PC-3 (cell line): ENCODE data around the gene CCNY. TPM values are rescaled to one million over a fixed set of nuclear protein-coding genes. Genes with fewer than 3 reads are reported as not detected.

Experiments used
- ATAC-seq: fragments of 200-7000 bp; cut with Tn5 transposase; 2 replicates; pipeline ENCODE4 v1.9.1; 2020; ENCODE audit warnings: mild to moderate bottlenecking, moderate library complexity
- BruUV-seq: library from RNA; stranded (reverse); fragments of 400-500 nt; replicated peaks from 2 replicates; lab custom pipeline; 2021; lab: Mats Ljungman, UMichigan
- CTCF ChIA-PET: fragments of 300-600 bp; sonication (Branson Sonifier 250); formaldehyde crosslinking; loops from one replicate; lab custom pipeline; 2022; ENCODE audit warnings: antibody characterized with exemption; lab: Charles Lee
- POLR2A ChIA-PET: fragments of 300-600 bp; sonication (Branson Sonifier 250); formaldehyde crosslinking; loops from one replicate; lab custom pipeline; 2022; ENCODE audit warnings: antibody characterized with exemption; ENCODE audit not compliant: unreplicated experiment; lab: Charles Lee
- DNase-seq: peaks from one replicate; pipeline ENCODE4 v3.0.0-alpha.2; 2015
- H2AFZ ChIP-seq: fragments of 300-600 bp; sonication (generic); 2 replicates; pipeline ENCODE4 v1.6.0; 2016; ENCODE audit warnings: antibody characterized with exemption, low read length
- H3F3A ChIP-seq: fragments of 300-600 bp; sonication (generic); one replicate; pipeline ENCODE4 v1.6.0; 2017; ENCODE audit warnings: antibody characterized with exemption, low read length, control low read depth, mild to moderate bottlenecking; ENCODE audit not compliant: unreplicated experiment
- H3K27ac ChIP-seq: fragments of 300-600 bp; sonication (generic); 2 replicates; pipeline ENCODE4 v1.5.1; 2016; ENCODE audit warnings: mild to moderate bottlenecking, low read length
- H3K27me3 ChIP-seq: fragments of 300-600 bp; sonication (generic); 2 replicates; pipeline ENCODE4 v1.6.1; 2016; ENCODE audit warnings: low read length, mixed read lengths
- H3K36me3 ChIP-seq: fragments of 300-600 bp; sonication (generic); 2 replicates; pipeline ENCODE4 v1.6.1; 2016; ENCODE audit warnings: low read depth, mixed run types, low read length, mixed read lengths
- H3K4me1 ChIP-seq: fragments of 300-600 bp; sonication (generic); 2 replicates; pipeline ENCODE4 v1.5.1; 2016; ENCODE audit warnings: low read length; ENCODE audit not compliant: insufficient read depth
- H3K4me2 ChIP-seq: fragments of 300-600 bp; sonication (generic); 2 replicates; pipeline ENCODE4 v1.6.0; 2016; ENCODE audit warnings: low read length
- H3K4me3 ChIP-seq: fragments of 300-600 bp; sonication (generic); 2 replicates; pipeline ENCODE4 v1.5.1; 2016; ENCODE audit warnings: mild to moderate bottlenecking, low read length, mixed read lengths
- H3K79me2 ChIP-seq: fragments of 300-600 bp; sonication (generic); 2 replicates; pipeline ENCODE4 v1.6.1; 2017; ENCODE audit warnings: low read length, mixed read lengths
- H3K9ac ChIP-seq: fragments of 300-600 bp; sonication (generic); 2 replicates; pipeline ENCODE4 v1.6.0; 2016; ENCODE audit warnings: mild to moderate bottlenecking, low read length
- H3K9me2 ChIP-seq: fragments of 300-600 bp; sonication (generic); replicated peaks from 2 replicates; pipeline ENCODE4 v1.6.1; 2016; ENCODE audit warnings: mixed run types, low read length, mixed read lengths
- H3K9me3 ChIP-seq: fragments of 300-600 bp; sonication (generic); 2 replicates; pipeline ENCODE4 v1.6.1; 2016; ENCODE audit warnings: low read length, mixed read lengths
- H4K20me1 ChIP-seq: fragments of 300-600 bp; sonication (generic); 2 replicates; pipeline ENCODE4 v1.6.1; 2016; ENCODE audit warnings: low read length, mixed read lengths
- CTCF ChIP-seq: fragments of 300-600 bp; sonication (generic); conservative IDR thresholded peaks from 2 replicates; pipeline ENCODE4 v1.5.1; 2017; ENCODE audit warnings: antibody characterized with exemption, low read depth, mild to moderate bottlenecking, low read length
- EZH2 ChIP-seq: fragments of 300-600 bp; sonication (generic); IDR thresholded peaks from one replicate; pipeline ENCODE4 v1.6.1; 2017; ENCODE audit warnings: antibody characterized with exemption, mild to moderate bottlenecking, low read length; ENCODE audit not compliant: unreplicated experiment
- EZH2phosphoT487 ChIP-seq: fragments of 300-600 bp; sonication (generic); IDR thresholded peaks from 2 replicates; pipeline ENCODE4 v1.6.1; 2018; ENCODE audit warnings: mild to moderate bottlenecking, antibody characterized with exemption, low read length, borderline replicate concordance
- intact Hi-C: fragments of 100-400 bp; cut with micrococcal nuclease; formaldehyde crosslinking; loops from 2 replicates; pipeline ENCODE4 v1.9.0; 2023
- total RNA-seq: library from RNA; depleted of rRNA; stranded (reverse); fragments of >200 nt; gene quantifications from 2 replicates; pipeline ENCODE4 v1.2.3, GENCODE V29; 2014

The CCNY gene
- total RNA-seq, 1 experiment from 2014 or later, result 146 TPM

GRCh38 chr10:35356725-35357092 lies 20.4 kb downstream of the CCNY start:
- H3F3A ChIP-seq, result no peaks in the 10 kb centered on the region
- no peak; the same call in 1 of the 2 replicates for ATAC-seq
- CTCF ChIA-PET, result no interaction called here
- TF ChIP-seq CTCF, result no peak
- no peak for TF ChIP-seq EZH2
- TF ChIP-seq EZH2phosphoT487, result no peak
- BruUV-seq, result no TSS peak
- H3K9ac ChIP-seq, result no peak overlapping the region
- no peaks in the 10 kb centered on the region; the same call in 1 of the 2 replicates for H3K4me1 ChIP-seq
- peaks cover 59% of the 10 kb centered on the region for H4K20me1 ChIP-seq
- H3K36me3 ChIP-seq, result no peaks in the 10 kb centered on the region
- no peak for DNase-seq
- H3K9me2 ChIP-seq, result no peaks in the 10 kb centered on the region
- no peak overlapping the region for H2AFZ ChIP-seq
- no peaks in the 10 kb centered on the region for H3K27me3 ChIP-seq
- intact Hi-C loops, result loop anchor here (2.0 kb wide), 1 partner anchor 16 kb away; no protein-coding TSS in a partner anchor
- no peak overlapping the region for H3K4me3 ChIP-seq
- no peak overlapping the region for H3K4me2 ChIP-seq
- no peaks in the 10 kb centered on the region for H3K9me3 ChIP-seq
- peaks cover 96% of the 10 kb centered on the region for H3K79me2 ChIP-seq
- POLR2A ChIA-PET, result interaction anchor here (0.6 kb wide), 1 partner anchor 10 kb away, joined by 5 read pairs; no protein-coding TSS in a partner anchor
- no peak overlapping the region for H3K27ac ChIP-seq

- no peak overlapping the region for H2AFZ ChIP-seq
- CTCF ChIA-PET, result no interaction called here
- TF ChIP-seq CTCF (no peak), EZH2 (no peak), EZH2phosphoT487 (no peak)
- H3K4me1 ChIP-seq, result peaks cover 7% of the 10 kb centered on the region
- POLR2A ChIA-PET, result no interaction called here
- no peaks in the 10 kb centered on the region for H3K9me3 ChIP-seq
- ATAC-seq, result no peak
- H4K20me1 ChIP-seq, result peaks cover 52% of the 10 kb centered on the region
- no peaks in the 10 kb centered on the region for H3F3A ChIP-seq
- H3K27me3 ChIP-seq, result no peaks in the 10 kb centered on the region
- H3K27ac ChIP-seq, result no peak overlapping the region
- no TSS peak for BruUV-seq
- no peak for DNase-seq
- H3K4me3 ChIP-seq, result no peak overlapping the region
- H3K79me2 ChIP-seq, result peaks cover 96% of the 10 kb centered on the region
- no peaks in the 10 kb centered on the region for H3K9me2 ChIP-seq
- H3K4me2 ChIP-seq, result no peak overlapping the region
- H3K9ac ChIP-seq, result no peak overlapping the region
- intact Hi-C loops, result no loop called here
- no peaks in the 10 kb centered on the region for H3K36me3 ChIP-seq
Measured at GRCh38 chr10:35359056-35359455, 22.7 kb downstream of the CCNY start.

- H3K36me3 ChIP-seq, result no peaks in the 10 kb centered on the region
- no peak overlapping the region for H3K27ac ChIP-seq
- no peak for DNase-seq
- no peak overlapping the region for H3K4me3 ChIP-seq
- no TSS peak for BruUV-seq
- H3F3A ChIP-seq, result no peaks in the 10 kb centered on the region
- no peak overlapping the region for H3K4me2 ChIP-seq
- no peaks in the 10 kb centered on the region for H3K9me2 ChIP-seq
- H3K9ac ChIP-seq, result no peak overlapping the region
- CTCF ChIA-PET, result no interaction called here
- POLR2A ChIA-PET, result interaction anchor here (0.6 kb wide), 1 partner anchor 152 kb away, joined by 3 read pairs; no protein-coding TSS in a partner anchor
- no peaks in the 10 kb centered on the region for H3K9me3 ChIP-seq
- no peak overlapping the region for H2AFZ ChIP-seq
- peaks cover 96% of the 10 kb centered on the region for H3K79me2 ChIP-seq
- no peaks in the 10 kb centered on the region for H3K27me3 ChIP-seq
- intact Hi-C loops, result no loop called here
- ATAC-seq, result no peak
- H4K20me1 ChIP-seq, result peaks cover 52% of the 10 kb centered on the region
- TF ChIP-seq EZH2phosphoT487 (no peak), EZH2 (no peak), CTCF (no peak)
- peaks cover 7% of the 10 kb centered on the region for H3K4me1 ChIP-seq
Measured at GRCh38 chr10:35359873-35360272, 23.6 kb downstream of the CCNY start.
